A549 (cell line): ENCODE measurements around the gene DPP10. TPM values are rescaled to one million over a fixed set of nuclear protein-coding genes. Genes with fewer than 3 reads are reported as not detected.

Experiments
- ATAC-seq, 2 experiments: fragments of 200-7000 bp in 1 of 2; fragments of >200 bp in 1 of 2; cut with Nextera tagmentation in 1 of 2; cut with Tn5 transposase in 1 of 2; 3 replicates each; pipeline versions ENCODE4 v1.8.0 to v1.9.1; 2018 to 2020; ENCODE audit warnings: mild to moderate bottlenecking in 1 of 2, moderate library complexity in 1 of 2
- CTCF ChIA-PET: fragments of 300-600 bp; sonication (Branson Sonifier 250); formaldehyde crosslinking; extraction: SDS; loops from one replicate; lab custom pipeline; 2021; ENCODE audit warnings: antibody characterized with exemption, inconsistent platforms; lab: Yijun Ruan, JAX
- POLR2A ChIA-PET: fragments of 350-600 bp; formaldehyde crosslinking; extraction: SDS; loops from one replicate; lab custom pipeline; 2021; ENCODE audit warnings: antibody characterized with exemption, inconsistent platforms; lab: Yijun Ruan, JAX
- DNase-seq, 2 experiments: peaks; one replicate each; pipeline versions ENCODE4 v3.0.0 to v3.0.0-alpha.2; 2011 to 2016; ENCODE audit warnings: low read depth in 1 of 2, low spot score in 1 of 2
- FAIRE-seq: peaks from 2 replicates; lab custom pipeline; 2011; peaks lifted over from hg19 to GRCh38; lab: Jason Lieb, UNC
- H3K27ac ChIP-seq, 2 experiments: fragments of >200 bp; sonication (Bioruptor Twin); formaldehyde crosslinking; 3 replicates each; pipeline ENCODE4 v1.5.1; 2016 to 2017
- H3K4me1 ChIP-seq: fragments of >200 bp; sonication (Bioruptor Twin); formaldehyde crosslinking; 3 replicates; pipeline ENCODE4 v1.6.1; 2016
- H3K4me2 ChIP-seq: fragments of >200 bp; sonication (Bioruptor Twin); formaldehyde crosslinking; 3 replicates; pipeline ENCODE4 v1.6.1; 2016
- H3K4me3 ChIP-seq: fragments of >200 bp; sonication (Bioruptor Twin); formaldehyde crosslinking; 3 replicates; pipeline ENCODE4 v1.5.1; 2016
- H3K9me3 ChIP-seq: fragments of >200 bp; sonication (Bioruptor Twin); formaldehyde crosslinking; 3 replicates; pipeline ENCODE4 v1.6.1; 2016
- BHLHE40 ChIP-seq: IDR thresholded peaks from 2 replicates; pipeline ENCODE4 v1.6.1; 2012; ENCODE audit warnings: low read depth, low read length, inconsistent platforms
- CEBPB ChIP-seq, 2 experiments: fragments of >200 bp in 1 of 2; sonication (Bioruptor Twin) in 1 of 2; formaldehyde crosslinking in 1 of 2; IDR thresholded peaks; 2 replicates each; pipeline ENCODE4 v1.6.1; 2012 to 2016
- CHD2 ChIP-seq: fragments of 150-350 bp; IDR thresholded peaks from 2 replicates; pipeline ENCODE4 v1.6.1; 2014; ENCODE audit warnings: low read length; ENCODE audit not compliant: partially characterized antibody
- E2F6 ChIP-seq: IDR thresholded peaks from 2 replicates; pipeline ENCODE4 v1.6.1; 2012; ENCODE audit warnings: low read depth, borderline replicate concordance
- EHF ChIP-seq: fragments of 250-450 bp; sonication (Bioruptor Pico); IDR thresholded peaks from 2 replicates; pipeline ENCODE4 v1.5.0; 2020; ENCODE audit warnings: mild to moderate bottlenecking
- EHMT2 ChIP-seq: fragments of 200-600 bp; sonication (generic); IDR thresholded peaks from 2 replicates; pipeline ENCODE4 v1.6.1; 2016; ENCODE audit warnings: antibody characterized with exemption, low read depth, mild to moderate bottlenecking, moderate library complexity
- ELK1 ChIP-seq: fragments of 150-350 bp; IDR thresholded peaks from 2 replicates; pipeline ENCODE4 v1.6.1; 2014; ENCODE audit warnings: low read depth, mild to moderate bottlenecking, low read length
- GATA3 ChIP-seq: IDR thresholded peaks from 2 replicates; pipeline ENCODE4 v1.6.1; 2012; ENCODE audit warnings: borderline replicate concordance
- HEYL ChIP-seq: fragments of 250-450 bp; sonication (Bioruptor Pico); IDR thresholded peaks from 2 replicates; pipeline ENCODE4 v1.8.0; 2021; ENCODE audit warnings: mild to moderate bottlenecking, moderate library complexity
- HOXB5 ChIP-seq: fragments of 250-450 bp; sonication (Bioruptor Pico); IDR thresholded peaks from 2 replicates; pipeline ENCODE4 v1.5.0; 2020; ENCODE audit warnings: mild to moderate bottlenecking, moderate library complexity
- JUN ChIP-seq, 2 experiments: fragments of >200 bp; sonication (Bioruptor Twin); formaldehyde crosslinking; IDR thresholded peaks; 2 replicates in 1 of 2; 3 replicates in 1 of 2; pipeline ENCODE4 v1.6.1; 2016 to 2017
- KDM1A ChIP-seq: fragments of 200-600 bp; sonication (generic); IDR thresholded peaks from 2 replicates; pipeline ENCODE4 v1.6.1; 2016; ENCODE audit warnings: low read depth, mild to moderate bottlenecking
- PBX3 ChIP-seq: IDR thresholded peaks from 2 replicates; pipeline ENCODE4 v1.6.1; 2012
- RAD21 ChIP-seq, 2 experiments: fragments of >200 bp in 1 of 2; sonication (Bioruptor Twin) in 1 of 2; formaldehyde crosslinking in 1 of 2; IDR thresholded peaks in 1 of 2; conservative IDR thresholded peaks in 1 of 2; 2 replicates in 1 of 2; 3 replicates in 1 of 2; pipeline ENCODE4 v1.6.1; 2012 to 2018; ENCODE audit warnings: inconsistent platforms in 1 of 2
- REST ChIP-seq: fragments of 200-600 bp; sonication (generic); IDR thresholded peaks from 2 replicates; pipeline ENCODE4 v1.6.1; 2016; ENCODE audit warnings: antibody characterized with exemption, mild to moderate bottlenecking, moderate library complexity
- SMC3 ChIP-seq: fragments of >200 bp; sonication (Bioruptor Twin); formaldehyde crosslinking; IDR thresholded peaks from 3 replicates; pipeline ENCODE4 v1.6.1; 2018; ENCODE audit warnings: inconsistent platforms
- TFCP2L1 ChIP-seq: fragments of 250-450 bp; sonication (Bioruptor Pico); IDR thresholded peaks from 2 replicates; pipeline ENCODE4 v1.5.0; 2021; ENCODE audit warnings: mild to moderate bottlenecking
- TP53 ChIP-seq: fragments of 250-450 bp; sonication (Bioruptor Pico); IDR thresholded peaks from 2 replicates; pipeline ENCODE4 v1.5.0; 2021; ENCODE audit warnings: mild to moderate bottlenecking, moderate library complexity
- ZFP36 ChIP-seq: fragments of 450-650 bp; IDR thresholded peaks from 2 replicates; pipeline ENCODE4 v1.6.1; 2014; ENCODE audit warnings: borderline replicate concordance; ENCODE audit not compliant: partially characterized antibody
- WGBS: methylation state at CpG from one replicate; pipeline ENCODE4 v1.1.6; 2017; ENCODE audit errors: missing lambda C conversion rate; 5-methylcytosine and 5-hydroxymethylcytosine counted together
- polyA plus RNA-seq, 4 experiments: library from polyadenylated mRNA; depleted of rRNA in 3 of 4; stranded (reverse); fragments of >200 nt; fragmentation: RNase III in 1 of 4; extraction: RNeasy Plus Mini Kit Qiagen cat#74134 plus additional on column Dnase treatment in 1 of 4; gene quantifications; 2 replicates in 3 of 4; 3 replicates in 1 of 4; pipeline ENCODE4 v1.2.3, GENCODE V29; 2011 to 2017
- TF ChIP-seq, protein P1 (sequence below): fragments of >200 bp; sonication (Bioruptor Twin); formaldehyde crosslinking; IDR thresholded peaks from 3 replicates; pipeline ENCODE4 v1.6.1; 2016
- TF ChIP-seq, protein P2 (sequence below): fragments of 450-650 bp; IDR thresholded peaks from 2 replicates; pipeline ENCODE4 v1.6.1; 2014; ENCODE audit warnings: antibody characterized with exemption

Gene DPP10
- polyA plus RNA-seq, 2 of the 4 experiments (the other 2 are of a cell fraction), result not detected

DNA sequence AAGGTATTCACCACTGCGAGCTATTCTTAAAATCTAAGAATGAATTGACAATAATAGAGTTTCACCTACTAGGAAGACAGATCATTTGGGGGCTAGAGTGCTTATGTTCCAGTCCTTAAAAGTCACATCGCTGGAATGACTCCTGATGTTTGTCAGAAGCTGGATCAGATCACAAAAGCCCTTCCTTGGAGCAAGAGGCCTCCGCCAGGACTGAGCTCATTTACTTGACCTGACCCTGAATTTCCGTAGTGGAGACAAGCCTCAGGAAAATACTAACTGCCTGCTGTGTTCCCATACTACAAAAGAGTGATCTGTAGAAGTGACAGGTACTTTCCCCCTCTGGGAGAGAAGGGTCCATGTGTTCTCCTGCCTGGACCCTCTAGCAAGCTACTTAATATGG, 483.9 kb downstream of the DPP10 start:
- CTCF ChIA-PET, result interaction anchor here (0.5 kb wide), 1 partner anchor 241 kb away, joined by 3 read pairs; no protein-coding TSS in a partner anchor
- ATAC-seq (no peak), DNase-seq (no peak), FAIRE-seq (no peak)
- H3K4me1 ChIP-seq, result no peaks in the 10 kb centered on the region
- H3K9me3 ChIP-seq, result no peaks in the 10 kb centered on the region
- WGBS, result 16% methylated on average over 4 of the region's 4 CpGs
- POLR2A ChIA-PET, result no interaction called here
- no peak for TF ChIP-seq KDM1A
- TF ChIP-seq TP53 (CRISPR knock-in tag), result no peak
- TF ChIP-seq BHLHE40, result no peak
- TF ChIP-seq RAD21 (conservative IDR thresholded peaks at IDR 0.05 in 1 of 2, IDR thresholded peaks at IDR 0.05 in 1 of 2), result no peak
- TF ChIP-seq, protein P1, sequence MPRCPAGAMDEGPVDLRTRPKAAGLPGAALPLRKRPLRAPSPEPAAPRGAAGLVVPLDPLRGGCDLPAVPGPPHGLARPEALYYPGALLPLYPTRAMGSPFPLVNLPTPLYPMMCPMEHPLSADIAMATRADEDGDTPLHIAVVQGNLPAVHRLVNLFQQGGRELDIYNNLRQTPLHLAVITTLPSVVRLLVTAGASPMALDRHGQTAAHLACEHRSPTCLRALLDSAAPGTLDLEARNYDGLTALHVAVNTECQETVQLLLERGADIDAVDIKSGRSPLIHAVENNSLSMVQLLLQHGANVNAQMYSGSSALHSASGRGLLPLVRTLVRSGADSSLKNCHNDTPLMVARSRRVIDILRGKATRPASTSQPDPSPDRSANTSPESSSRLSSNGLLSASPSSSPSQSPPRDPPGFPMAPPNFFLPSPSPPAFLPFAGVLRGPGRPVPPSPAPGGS, result no peak
- no peak for TF ChIP-seq ELK1
- no peak for TF ChIP-seq HOXB5 (CRISPR knock-in tag)
- H3K4me2 ChIP-seq, result no peak overlapping the region
- no peak overlapping the region for H3K4me3 ChIP-seq
- H3K27ac ChIP-seq, result no peak overlapping the region

- Histone ChIP-seq H3K4me2 (no peak overlapping the region), H3K4me1 (no peaks in the 10 kb centered on the region), H3K9me3 (no peaks in the 10 kb centered on the region)
- ChIA-PET CTCF (no interaction called here), POLR2A (no interaction called here)
- 29% methylated on average over 7 of the region's 7 CpGs for whole genome bisulfite sequencing
- DNase-seq (no peak), FAIRE-seq (no peak)
- TF ChIP-seq SMC3, result no peak
- no peak for TF ChIP-seq EHMT2
- TF ChIP-seq E2F6, result no peak
- TF ChIP-seq CEBPB (IDR thresholded peaks at IDR 0.05), result no peak
- no peak for TF ChIP-seq JUN (IDR thresholded peaks at IDR 0.05)
- no peak for TF ChIP-seq KDM1A
- TF ChIP-seq CHD2, result no peak
- TF ChIP-seq, protein P2, sequence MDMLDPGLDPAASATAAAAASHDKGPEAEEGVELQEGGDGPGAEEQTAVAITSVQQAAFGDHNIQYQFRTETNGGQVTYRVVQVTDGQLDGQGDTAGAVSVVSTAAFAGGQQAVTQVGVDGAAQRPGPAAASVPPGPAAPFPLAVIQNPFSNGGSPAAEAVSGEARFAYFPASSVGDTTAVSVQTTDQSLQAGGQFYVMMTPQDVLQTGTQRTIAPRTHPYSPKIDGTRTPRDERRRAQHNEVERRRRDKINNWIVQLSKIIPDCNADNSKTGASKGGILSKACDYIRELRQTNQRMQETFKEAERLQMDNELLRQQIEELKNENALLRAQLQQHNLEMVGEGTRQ, result no peak
- TF ChIP-seq PBX3, result no peak
- TF ChIP-seq REST, result no peak
- TF ChIP-seq RAD21 (conservative IDR thresholded peaks at IDR 0.05 in 1 of 2, IDR thresholded peaks at IDR 0.05 in 1 of 2), result no peak
- TF ChIP-seq, protein P1, result no peak
- TF ChIP-seq GATA3, result no peak
- TF ChIP-seq HEYL (CRISPR knock-in tag), result no peak
- TF ChIP-seq TP53 (CRISPR knock-in tag), result no peak
- TF ChIP-seq EHF (CRISPR knock-in tag), result no peak
- TF ChIP-seq ZFP36, result no peak
- no peak for TF ChIP-seq TFCP2L1 (CRISPR knock-in tag)
- TF ChIP-seq, all 56 proteins: peak for 0
- no peak overlapping the region for H3K27ac ChIP-seq
- ATAC-seq, result no peak
- no peak overlapping the region for H3K4me3 ChIP-seq
These were observed 486.8 kb downstream of the DPP10 start for GRCh38 chr2:114929225-114929624.
